ENCODE results near the gene SHC4. TPM values are rescaled to one million over a fixed set of nuclear protein-coding genes. Genes with fewer than 3 reads are reported as not detected.

SHC4 gene
- total RNA-seq, 1 donor from 2014 or later, result 2.2 TPM

DNA sequence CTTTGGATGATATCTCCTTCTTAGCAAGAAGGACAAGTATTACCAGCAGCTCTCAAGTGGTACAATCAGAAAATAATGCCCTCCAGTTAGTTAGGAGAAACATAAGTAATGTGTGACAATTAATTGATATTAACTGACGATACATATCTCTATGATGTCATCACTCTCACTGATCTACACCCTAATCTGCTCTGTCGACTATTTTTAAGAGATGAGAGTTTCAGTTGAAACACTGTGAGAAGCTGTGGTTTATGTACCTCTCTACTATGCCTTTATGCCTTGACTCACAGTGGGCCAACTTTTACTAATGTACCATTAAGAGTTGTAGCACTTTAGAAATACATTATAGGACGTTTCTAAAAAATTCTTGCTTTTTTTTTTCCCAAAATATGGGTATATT lies 161.5 kb downstream of the SHC4 start:
- H3K36me3 ChIP-seq, result no peaks in the 10 kb centered on the region
- H3K4me1 Mint-ChIP-seq, result peaks cover 37% of the 10 kb centered on the region
- H3K4me1 ChIP-seq, result peaks cover 48% of the 10 kb centered on the region
- H3K4me3 Mint-ChIP-seq, result no peak overlapping the region
- no peaks in the 10 kb centered on the region for H3K27me3 Mint-ChIP-seq (ENCODE audit: insufficient read depth, low read depth)
- H3K9ac ChIP-seq, result no peak overlapping the region
- no peak overlapping the region for H2AFZ ChIP-seq (replicated peaks)
- TF ChIP-seq, protein P1, sequence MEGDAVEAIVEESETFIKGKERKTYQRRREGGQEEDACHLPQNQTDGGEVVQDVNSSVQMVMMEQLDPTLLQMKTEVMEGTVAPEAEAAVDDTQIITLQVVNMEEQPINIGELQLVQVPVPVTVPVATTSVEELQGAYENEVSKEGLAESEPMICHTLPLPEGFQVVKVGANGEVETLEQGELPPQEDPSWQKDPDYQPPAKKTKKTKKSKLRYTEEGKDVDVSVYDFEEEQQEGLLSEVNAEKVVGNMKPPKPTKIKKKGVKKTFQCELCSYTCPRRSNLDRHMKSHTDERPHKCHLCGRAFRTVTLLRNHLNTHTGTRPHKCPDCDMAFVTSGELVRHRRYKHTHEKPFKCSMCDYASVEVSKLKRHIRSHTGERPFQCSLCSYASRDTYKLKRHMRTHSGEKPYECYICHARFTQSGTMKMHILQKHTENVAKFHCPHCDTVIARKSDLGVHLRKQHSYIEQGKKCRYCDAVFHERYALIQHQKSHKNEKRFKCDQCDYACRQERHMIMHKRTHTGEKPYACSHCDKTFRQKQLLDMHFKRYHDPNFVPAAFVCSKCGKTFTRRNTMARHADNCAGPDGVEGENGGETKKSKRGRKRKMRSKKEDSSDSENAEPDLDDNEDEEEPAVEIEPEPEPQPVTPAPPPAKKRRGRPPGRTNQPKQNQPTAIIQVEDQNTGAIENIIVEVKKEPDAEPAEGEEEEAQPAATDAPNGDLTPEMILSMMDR (IDR thresholded peaks at IDR 0.05), result no peak
- no peak for TF ChIP-seq EZH2 (IDR thresholded peaks at IDR 0.05)
- TF ChIP-seq EZH2phosphoT487 (IDR thresholded peaks at IDR 0.05), result no peak
- no peak overlapping the region for H3K4me3 ChIP-seq
- no peak overlapping the region for H3K27ac Mint-ChIP-seq
- H3K27me3 ChIP-seq, result no peaks in the 10 kb centered on the region
- no peaks in the 10 kb centered on the region for H3K9me3 ChIP-seq (ENCODE audit: low read depth)
- no peak for DNase-seq (ENCODE audit: low spot score)
- H3K36me3 Mint-ChIP-seq, result peaks cover 4% of the 10 kb centered on the region
- H3K4me2 ChIP-seq, result no peak overlapping the region
- H3K79me2 ChIP-seq (ENCODE audit: low read depth), result peaks cover 86% of the 10 kb centered on the region
- no peaks in the 10 kb centered on the region for H3K9me3 Mint-ChIP-seq
- H3K27ac ChIP-seq, result no peak overlapping the region
- H3F3A ChIP-seq (ENCODE audit: low read depth), result peaks cover 6% of the 10 kb centered on the region
- H4K20me1 ChIP-seq (ENCODE audit: low read depth), result no peaks in the 10 kb centered on the region

DNA sequence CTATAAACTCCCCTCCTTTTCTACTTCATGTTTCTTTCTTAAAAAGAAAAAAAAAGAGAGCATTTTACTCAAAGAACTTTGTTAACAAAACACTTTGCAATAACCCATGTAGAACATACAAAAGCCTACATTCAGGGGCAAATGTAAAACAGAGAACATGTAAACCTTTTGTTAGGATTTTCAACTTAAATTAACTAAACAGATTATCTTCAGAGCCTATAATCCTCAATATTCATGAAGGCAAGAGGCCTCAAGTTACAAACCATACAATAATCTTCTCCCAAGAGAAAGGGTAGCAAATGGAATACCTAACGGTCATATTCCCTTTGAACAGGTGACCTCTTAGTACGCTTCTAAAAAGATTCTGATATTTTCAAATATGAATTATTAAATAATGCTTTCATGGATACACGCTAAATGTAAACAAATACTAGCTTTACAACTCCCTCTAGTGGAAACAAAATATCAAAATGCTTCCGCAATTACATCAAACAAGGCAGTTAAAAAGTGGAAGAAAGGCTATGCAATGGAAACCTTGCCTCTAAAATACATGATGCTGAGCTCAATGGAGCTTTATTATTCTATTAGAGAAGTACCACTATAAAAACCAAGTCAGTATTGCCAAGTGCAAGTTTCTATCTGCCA lies 162.8 kb downstream of the SHC4 start:
- H3K79me2 ChIP-seq (ENCODE audit: low read depth), result peaks cover 73% of the 10 kb centered on the region

DNA sequence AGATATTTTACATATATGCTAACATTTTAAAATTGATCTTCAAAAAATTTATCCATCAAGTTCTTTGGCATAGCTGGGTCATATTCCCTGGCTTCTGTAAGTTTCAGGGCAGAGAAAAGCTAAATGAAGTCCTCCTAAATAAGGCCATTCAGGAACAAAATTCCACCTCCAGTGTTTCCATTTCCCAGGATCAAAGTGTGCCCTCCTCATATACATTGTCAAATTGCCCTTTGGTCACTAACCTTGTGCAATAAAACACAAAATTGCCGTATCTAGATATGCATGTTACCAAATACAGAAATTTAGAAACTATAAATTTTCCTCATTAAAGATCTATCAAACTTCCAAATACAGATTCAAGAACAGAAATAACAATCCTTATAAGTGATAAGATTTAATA lies 163.5 kb downstream of the SHC4 start:
- H3K4me1 ChIP-seq, result peaks cover 50% of the 10 kb centered on the region
- TF ChIP-seq EZH2 (IDR thresholded peaks at IDR 0.05) (no peak), EZH2phosphoT487 (IDR thresholded peaks at IDR 0.05) (no peak)
- TF ChIP-seq, protein P1 (IDR thresholded peaks at IDR 0.05), result no peak
- no peak overlapping the region for H2AFZ ChIP-seq (replicated peaks)
- peaks cover 66% of the 10 kb centered on the region for H3K79me2 ChIP-seq (ENCODE audit: low read depth)
- H3K4me3 ChIP-seq, result no peak overlapping the region
- no peaks in the 10 kb centered on the region for H3K9me3 ChIP-seq (ENCODE audit: low read depth)
- peak overlapping the region; percentile 25 for H3K4me2 ChIP-seq
- DNase-seq (ENCODE audit: low spot score), result no peak
- no peak overlapping the region for H3K9ac ChIP-seq
- peaks cover 4% of the 10 kb centered on the region for H3K36me3 Mint-ChIP-seq
- H4K20me1 ChIP-seq (ENCODE audit: low read depth), result no peaks in the 10 kb centered on the region
- H3K9me3 Mint-ChIP-seq, result no peaks in the 10 kb centered on the region
- H3K27ac ChIP-seq, result peak overlapping the region; percentile 59
- H3F3A ChIP-seq (ENCODE audit: low read depth), result peaks cover 6% of the 10 kb centered on the region
- H3K4me1 Mint-ChIP-seq, result peaks cover 32% of the 10 kb centered on the region
- no peaks in the 10 kb centered on the region for H3K27me3 ChIP-seq
- no peaks in the 10 kb centered on the region for H3K27me3 Mint-ChIP-seq (ENCODE audit: insufficient read depth, low read depth)
- no peaks in the 10 kb centered on the region for H3K36me3 ChIP-seq
- H3K27ac Mint-ChIP-seq, result no peak overlapping the region
- no peak overlapping the region for H3K4me3 Mint-ChIP-seq

More for the DNA sequence above, 162.8 kb downstream of the SHC4 start:
- peaks cover 50% of the 10 kb centered on the region for H3K4me1 ChIP-seq
- H3K9me3 ChIP-seq (ENCODE audit: low read depth), result no peaks in the 10 kb centered on the region
- Mint-ChIP-seq H3K27ac (peak overlapping the region; percentile 21), H3K4me1 (peaks cover 32% of the 10 kb centered on the region), H3K36me3 (peaks cover 4% of the 10 kb centered on the region), H3K4me3 (no peak overlapping the region), H3K9me3 (no peaks in the 10 kb centered on the region), H3K27me3 (ENCODE audit: insufficient read depth, low read depth) (no peaks in the 10 kb centered on the region)
- no peak overlapping the region for H3K9ac ChIP-seq
- H3K27me3 ChIP-seq, result no peaks in the 10 kb centered on the region
- TF ChIP-seq, protein P1 (IDR thresholded peaks at IDR 0.05), result peak; percentile 46
- TF ChIP-seq EZH2phosphoT487 (IDR thresholded peaks at IDR 0.05), result no peak
- no peak overlapping the region for H2AFZ ChIP-seq (replicated peaks)
- H4K20me1 ChIP-seq (ENCODE audit: low read depth), result no peaks in the 10 kb centered on the region
- no peaks in the 10 kb centered on the region for H3K36me3 ChIP-seq
- peak overlapping the region; percentile 59 for H3K27ac ChIP-seq
- peaks cover 6% of the 10 kb centered on the region for H3F3A ChIP-seq (ENCODE audit: low read depth)
- no peak for DNase-seq (ENCODE audit: low spot score)
- H3K4me2 ChIP-seq, result peak overlapping the region; percentile 25
- no peak overlapping the region for H3K4me3 ChIP-seq
